ENCODE results near the gene ZMIZ1.

- TF ChIP-seq POLR2A (IDR thresholded peaks at IDR 0.05) (no peak), CTCF (IDR thresholded peaks at IDR 0.05) (no peak)
These were observed 114.2 kb downstream of the ZMIZ1 start for GRCh38 chr10:79182781-79183467.
